Ectodermal cell (in vitro differentiated cells): ENCODE results near the gene UGT1A8.
"Not testable (repeated sequence)": the region's sequence is repeated elsewhere in the genome, so short reads cannot be mapped to it uniquely, and the experiment has no call there.

Experiments
- H3K27ac ChIP-seq: 2 replicates; pipeline ENCODE4 v1.7.0; 2013; ENCODE audit warnings: mild to moderate bottlenecking, low read depth, low read length; ENCODE audit not compliant: insufficient read depth, poor library complexity, severe bottlenecking
- H3K27me3 ChIP-seq: 2 replicates; pipeline ENCODE4 v1.7.0; 2013; ENCODE audit warnings: mild to moderate bottlenecking, low read length; ENCODE audit not compliant: insufficient read depth, control insufficient read depth, poor library complexity, severe bottlenecking
- H3K36me3 ChIP-seq: one replicate; pipeline ENCODE4 v1.7.0; 2013; ENCODE audit warnings: low read length; ENCODE audit not compliant: control insufficient read depth, insufficient read depth
- H3K4me1 ChIP-seq: one replicate; pipeline ENCODE4 v1.7.0; 2013; ENCODE audit warnings: low read length; ENCODE audit not compliant: control insufficient read depth, insufficient read depth
- H3K4me3 ChIP-seq: 2 replicates; pipeline ENCODE4 v1.7.0; 2013; ENCODE audit warnings: low read depth, low read length, control low read depth; ENCODE audit not compliant: insufficient read depth
- H3K9me3 ChIP-seq: 2 replicates; pipeline ENCODE4 v1.7.0; 2013; ENCODE audit warnings: mild to moderate bottlenecking, low read length, moderate library complexity; ENCODE audit not compliant: control insufficient read depth
- WGBS, 2 experiments: methylation state at CpG; one replicate each; pipeline ENCODE4 v1.1.7; 2013; ENCODE audit warnings: missing lambda C conversion rate in 2 of 2; 5-methylcytosine and 5-hydroxymethylcytosine counted together

The UGT1A8 gene

GRCh38 chr2:233745073-233745755, 127.8 kb downstream of the UGT1A8 start:
- H3K36me3 ChIP-seq, result no peaks in the 10 kb centered on the region
- no peaks in the 10 kb centered on the region for H3K4me1 ChIP-seq
- no peaks in the 10 kb centered on the region for H3K27me3 ChIP-seq
- no peak overlapping the region for H3K4me3 ChIP-seq
- no peak overlapping the region for H3K27ac ChIP-seq
- WGBS, 2 experiments, result 89 to 96% methylated on average over 5 of the region's 5 CpGs
- H3K9me3 ChIP-seq, result no peaks in the 10 kb centered on the region

DNA sequence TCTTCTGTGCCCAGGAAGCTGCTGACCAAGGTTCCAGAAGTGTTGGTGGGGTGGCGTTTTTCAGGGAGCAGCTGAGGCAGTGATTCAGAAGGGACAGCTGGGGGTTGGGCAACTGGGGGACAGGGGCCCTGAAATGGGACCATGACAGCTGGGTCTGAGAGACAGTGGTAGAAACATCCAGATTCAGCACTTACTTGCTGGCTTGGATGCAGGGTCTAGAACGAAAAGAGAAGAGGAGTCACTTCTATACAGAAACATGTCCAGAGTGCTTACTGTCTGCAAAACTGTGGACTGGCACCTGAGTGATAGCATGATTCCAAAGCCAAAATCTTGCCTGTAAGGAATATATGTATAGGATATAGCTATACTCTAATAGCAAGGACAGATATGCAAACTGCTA, 128.4 kb downstream of the UGT1A8 start:
- H3K27me3 ChIP-seq, H3K27ac ChIP-seq, H3K36me3 ChIP-seq, H3K9me3 ChIP-seq, H3K4me3 ChIP-seq, H3K4me1 ChIP-seq: not testable (repeated sequence)
- 87 to 97% methylated on average over 2 of the region's 2 CpGs for WGBS, 2 experiments

DNA sequence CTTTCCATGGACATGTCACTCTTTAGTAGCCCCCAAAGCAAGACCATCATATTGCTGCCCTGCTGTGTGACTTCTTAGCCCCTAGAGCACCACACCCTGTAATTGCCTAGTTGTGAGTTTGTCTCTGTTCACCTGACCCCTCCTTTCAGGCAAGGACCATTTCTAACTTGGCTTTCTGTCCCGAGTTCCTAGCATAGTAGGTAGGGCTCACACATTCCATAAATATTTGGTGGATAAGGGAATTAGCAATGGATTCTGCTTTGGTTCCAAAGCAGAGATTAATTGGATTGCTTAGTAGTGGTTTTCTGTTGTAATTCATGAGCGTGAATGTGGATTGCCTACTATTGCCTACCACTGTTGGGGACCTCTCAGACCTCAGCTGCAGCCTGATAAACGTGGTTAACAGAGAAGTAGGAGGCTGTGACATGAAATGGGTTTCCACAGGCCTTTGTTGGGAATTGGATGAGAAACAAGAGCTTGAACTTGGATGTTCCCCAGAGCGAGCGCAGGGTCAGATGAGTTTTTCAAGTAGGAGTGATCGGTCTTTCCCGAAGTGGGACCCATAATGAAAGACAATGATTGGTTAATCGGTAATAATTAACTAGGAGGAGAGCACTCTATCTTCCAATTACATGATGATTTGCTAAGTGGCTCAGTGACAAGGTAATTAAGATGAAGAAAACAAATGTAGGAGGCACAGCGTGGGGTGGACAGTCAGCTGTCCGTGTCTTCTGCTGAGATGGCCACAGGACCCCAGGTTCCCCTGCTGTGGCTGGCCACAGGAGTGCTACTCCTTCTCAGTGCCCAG, 129.2 kb downstream of the UGT1A8 start:
- Histone ChIP-seq H3K27me3 (no peaks in the 10 kb centered on the region), H3K4me1 (no peaks in the 10 kb centered on the region), H3K27ac (no peak overlapping the region), H3K36me3 (no peaks in the 10 kb centered on the region), H3K9me3 (no peaks in the 10 kb centered on the region), H3K4me3 (no peak overlapping the region)
- WGBS, 2 experiments, result 84 to 85% methylated on average over 10 of the region's 10 CpGs

DNA sequence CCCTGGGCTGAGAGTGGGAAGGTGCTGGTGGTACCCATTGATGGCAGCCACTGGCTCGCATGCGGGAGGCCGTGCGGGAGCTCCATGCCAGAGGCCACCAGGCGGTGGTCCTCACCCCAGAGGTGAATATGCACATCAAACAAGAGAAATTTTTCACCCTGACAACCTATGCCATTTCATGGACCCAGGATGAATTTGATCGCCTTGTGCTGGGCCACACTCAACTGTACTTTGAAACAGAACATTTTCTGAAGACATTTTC, 129.8 kb downstream of the UGT1A8 start:
- no peaks in the 10 kb centered on the region for H3K36me3 ChIP-seq
- 93 to 94% methylated on average over 6 of the region's 6 CpGs for WGBS, 2 experiments
- H3K4me1 ChIP-seq, result no peaks in the 10 kb centered on the region
- no peaks in the 10 kb centered on the region for H3K9me3 ChIP-seq
- no peaks in the 10 kb centered on the region for H3K27me3 ChIP-seq
- H3K27ac ChIP-seq, result no peak overlapping the region
- no peak overlapping the region for H3K4me3 ChIP-seq

DNA sequence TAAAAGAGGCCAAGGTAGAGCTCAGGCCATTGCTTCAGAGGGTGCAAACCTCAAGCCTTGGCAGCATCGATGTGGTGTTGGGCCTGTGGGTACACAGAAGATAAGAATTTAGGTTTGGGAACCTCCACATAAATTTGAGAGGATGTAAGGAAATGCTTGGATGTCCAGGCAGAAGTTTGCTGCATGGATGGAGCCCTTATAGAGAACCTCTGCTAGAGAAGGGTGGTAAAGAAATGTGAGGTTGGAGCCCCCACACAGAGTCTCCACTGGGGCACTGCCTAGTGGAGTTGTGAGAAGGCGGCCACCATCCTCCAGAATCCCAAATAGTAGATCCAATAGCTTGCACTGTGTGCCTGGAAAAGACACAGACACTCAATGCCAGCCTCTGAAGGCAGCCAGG, 133.3 kb downstream of the UGT1A8 start:
- not testable (repeated sequence) for H3K9me3 ChIP-seq, H3K4me3 ChIP-seq, H3K27ac ChIP-seq, H3K4me1 ChIP-seq, H3K27me3 ChIP-seq, H3K36me3 ChIP-seq
- WGBS, 2 experiments, result 76 to 85% methylated on average over 2 of the region's 2 CpGs

GRCh38 chr2:233751212-233752009, 134.0 kb downstream of the UGT1A8 start:
- not testable (repeated sequence) for H3K9me3 ChIP-seq, H3K27me3 ChIP-seq, H3K27ac ChIP-seq, H3K36me3 ChIP-seq, H3K4me1 ChIP-seq, H3K4me3 ChIP-seq
- 88 to 89% methylated on average over 2 of the region's 2 CpGs for WGBS, 2 experiments

DNA sequence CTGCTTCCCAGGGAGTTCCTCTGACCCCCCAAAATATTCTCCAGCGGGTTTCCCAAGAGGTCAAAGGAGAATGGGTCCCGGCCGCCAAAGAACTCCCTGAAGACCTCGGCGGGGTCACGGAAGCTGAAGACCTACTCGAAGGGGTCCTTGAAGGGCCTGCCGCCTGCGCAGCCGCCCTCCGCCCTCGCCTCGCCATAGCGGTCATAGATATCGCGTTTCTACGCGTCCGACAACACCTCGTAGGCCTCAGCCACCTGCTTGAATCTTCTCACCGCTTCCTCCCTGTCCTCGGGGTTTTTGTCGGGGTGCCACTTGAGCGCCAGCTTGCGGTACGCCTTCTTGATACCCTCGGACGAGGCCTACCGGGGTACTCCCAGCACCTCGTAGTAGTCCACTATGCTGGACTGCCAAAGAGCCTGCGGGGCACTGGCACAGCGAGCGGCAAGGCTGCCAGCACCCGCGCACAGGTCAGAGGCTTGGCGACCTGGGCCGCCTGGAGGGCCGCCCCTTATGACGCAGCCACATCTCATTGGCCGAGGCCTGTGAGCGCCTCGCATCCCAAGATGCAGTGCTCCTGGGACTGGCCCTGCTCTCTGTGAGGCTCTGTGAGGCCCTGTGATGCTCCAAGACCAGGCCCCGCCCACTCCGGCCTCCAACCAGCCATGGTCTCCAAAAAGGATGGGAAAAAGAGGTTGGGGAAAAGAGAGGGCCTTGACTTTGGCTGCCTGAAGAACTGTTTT, 137.6 kb downstream of the UGT1A8 start:
- 96% methylated on average over 42 of the region's 44 CpGs for WGBS, 2 experiments
- no peaks in the 10 kb centered on the region for H3K4me1 ChIP-seq
- H3K4me3 ChIP-seq, result no peak overlapping the region
- no peaks in the 10 kb centered on the region for H3K9me3 ChIP-seq
- no peaks in the 10 kb centered on the region for H3K27me3 ChIP-seq
- H3K36me3 ChIP-seq, result no peaks in the 10 kb centered on the region
- H3K27ac ChIP-seq, result no peak overlapping the region

DNA sequence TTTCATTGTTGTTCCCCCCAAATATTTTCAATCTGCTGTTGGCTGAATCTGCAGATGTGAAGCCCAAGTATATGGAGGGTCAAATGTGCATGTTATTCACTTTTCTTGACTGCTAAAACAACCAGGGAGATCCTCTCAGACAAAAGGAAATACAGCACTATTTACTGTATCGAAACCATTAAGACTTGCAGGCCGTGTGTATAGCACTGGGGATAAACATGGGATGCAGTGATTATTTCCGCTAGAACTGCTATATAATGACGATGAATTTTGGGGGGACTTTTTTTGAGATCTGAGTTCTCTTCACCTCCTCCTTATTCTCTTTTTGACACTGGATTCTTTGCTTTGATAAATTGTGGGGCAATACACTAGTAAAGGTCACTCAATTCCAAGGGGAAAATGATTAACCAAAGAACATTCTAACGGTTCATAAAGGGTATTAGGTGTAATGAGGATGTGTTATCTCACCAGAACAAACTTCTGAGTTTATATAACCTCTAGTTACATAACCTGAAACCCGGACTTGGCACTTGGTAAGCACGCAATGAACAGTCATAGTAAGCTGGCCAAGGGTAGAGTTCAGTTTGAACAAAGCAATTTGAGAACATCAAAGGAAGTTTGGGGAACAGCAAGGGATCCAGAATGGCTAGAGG, 139.1 kb downstream of the UGT1A8 start:
- Histone ChIP-seq H3K4me1 (no peaks in the 10 kb centered on the region), H3K27me3 (no peaks in the 10 kb centered on the region), H3K36me3 (no peaks in the 10 kb centered on the region), H3K9me3 (no peaks in the 10 kb centered on the region), H3K4me3 (no peak overlapping the region), H3K27ac (no peak overlapping the region)
- 95 to 98% methylated on average over 6 to 7 of the region's 7 CpGs for WGBS, 2 experiments

DNA sequence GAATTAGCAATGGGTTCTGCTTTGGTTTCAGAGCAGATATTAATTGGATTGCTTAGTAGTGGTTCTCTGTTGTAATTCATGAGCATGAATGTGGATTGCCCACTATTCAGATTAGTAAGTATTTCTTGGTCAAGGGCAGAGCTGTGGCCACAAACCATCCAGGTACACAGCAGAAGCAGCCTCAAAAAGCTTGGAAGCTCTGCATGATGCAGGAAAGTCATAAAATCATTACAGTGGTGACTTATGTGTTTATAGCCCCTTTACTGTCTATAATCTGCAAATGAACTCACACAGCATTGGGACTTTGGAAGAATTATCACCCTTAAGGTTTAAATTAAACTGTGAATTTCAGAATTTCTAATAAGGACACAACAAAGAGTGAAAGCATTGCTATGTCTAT, 140.7 kb downstream of the UGT1A8 start:
- no peaks in the 10 kb centered on the region for H3K27me3 ChIP-seq
- H3K4me3 ChIP-seq, result no peak overlapping the region
- H3K27ac ChIP-seq, result no peak overlapping the region
- no peaks in the 10 kb centered on the region for H3K9me3 ChIP-seq
- no peaks in the 10 kb centered on the region for H3K36me3 ChIP-seq
- H3K4me1 ChIP-seq, result no peaks in the 10 kb centered on the region
